ENCODE results near the gene PRRC2B.
"Not testable (repeated sequence)": the region's sequence is repeated elsewhere in the genome, so short reads cannot be mapped to it uniquely, and the experiment has no call there.

Gene PRRC2B

GRCh38 chr9:131349881-131350563 is 43.9 kb upstream of the PRRC2B start:
- peak; percentile 89 for TF ChIP-seq CTCF (IDR thresholded peaks at IDR 0.05)
- Histone ChIP-seq H3K4me3 (peak overlapping the region; percentile 62), H3K27ac (peak overlapping the region in 1 of 2 donors; percentile 29)
- DNase-seq (ENCODE audit: low spot score) = peak; percentile 91

GRCh38 chr9:131356479-131356878 is 37.4 kb upstream of the PRRC2B start:
- not testable (repeated sequence) for H3K4me3 ChIP-seq; H3K27ac ChIP-seq; DNase-seq (ENCODE audit: low spot score)

DNA sequence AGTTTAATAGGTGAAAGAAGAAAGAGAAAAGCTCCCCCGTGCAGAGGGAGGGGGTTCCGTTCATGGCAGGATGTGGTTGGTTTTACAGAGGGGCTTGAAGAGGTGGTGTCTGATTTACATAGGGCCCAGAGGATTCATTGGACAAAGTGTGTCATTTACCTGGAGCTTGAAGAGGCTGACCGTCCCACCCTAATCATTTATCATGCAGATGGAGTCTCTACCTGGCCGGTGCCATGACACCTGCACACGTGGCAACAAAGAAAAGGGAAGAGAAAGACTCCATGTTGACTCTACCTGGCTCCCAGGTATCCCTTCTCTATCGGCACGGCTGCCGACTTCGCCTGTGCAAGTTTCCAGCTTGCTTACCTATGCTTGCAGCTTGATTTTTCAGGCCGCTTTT is 35.3 kb upstream of the PRRC2B start:
- DNase-seq (ENCODE audit: low spot score) = no peak

DNA sequence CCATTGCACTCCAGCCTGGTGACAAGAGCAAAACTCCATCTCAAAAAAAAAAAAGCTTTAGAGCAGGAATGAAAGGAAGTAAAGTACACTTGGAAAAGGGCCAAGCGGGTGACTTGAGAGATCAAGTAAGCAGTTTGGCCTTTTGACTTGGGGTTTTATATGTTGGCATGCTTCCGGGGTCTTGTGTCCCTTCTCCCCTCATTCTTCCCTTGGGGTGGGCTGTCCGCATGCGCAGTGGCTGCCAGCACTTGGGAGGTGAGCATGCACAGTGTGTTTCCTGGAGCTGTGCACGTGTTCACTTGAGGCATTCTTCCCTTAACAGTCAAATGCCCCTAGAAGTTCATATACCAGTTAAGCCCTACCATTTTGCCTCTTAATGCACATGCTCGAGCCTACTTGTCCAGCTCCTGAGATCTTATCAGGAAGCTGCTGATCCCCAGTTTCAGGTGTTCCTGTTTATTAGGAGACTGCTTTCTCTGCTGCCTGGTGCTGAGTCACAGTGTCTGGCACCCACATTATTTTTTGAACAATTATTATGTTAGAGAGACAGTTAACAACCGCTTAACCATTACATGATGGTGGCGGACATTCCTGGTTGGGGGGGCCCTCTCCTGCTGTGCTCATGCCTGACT is 32.6 kb upstream of the PRRC2B start:
- Histone ChIP-seq H3K27ac (no peak overlapping the region), H3K4me3 (no peak overlapping the region)
- no peak for DNase-seq (ENCODE audit: low spot score)
- TF ChIP-seq CTCF (IDR thresholded peaks at IDR 0.05) = no peak

More for the DNA sequence above, 35.3 kb upstream of the PRRC2B start:
- Histone ChIP-seq H3K4me3 (no peak overlapping the region), H3K27ac (no peak overlapping the region)
- TF ChIP-seq CTCF (IDR thresholded peaks at IDR 0.05) = no peak

GRCh38 chr9:131365546-131365945 is 28.3 kb upstream of the PRRC2B start:
- Histone ChIP-seq H3K27ac (no peak overlapping the region), H3K4me3 (no peak overlapping the region)
- TF ChIP-seq CTCF (IDR thresholded peaks at IDR 0.05) = no peak
- no peak for DNase-seq (ENCODE audit: low spot score)

GRCh38 chr9:131366761-131367401 is 27.0 kb upstream of the PRRC2B start:
- TF ChIP-seq CTCF (IDR thresholded peaks at IDR 0.05) = no peak
- DNase-seq (ENCODE audit: low spot score) = no peak
- Histone ChIP-seq H3K4me3 (peak overlapping the region; percentile 30), H3K27ac (no peak overlapping the region)

DNA sequence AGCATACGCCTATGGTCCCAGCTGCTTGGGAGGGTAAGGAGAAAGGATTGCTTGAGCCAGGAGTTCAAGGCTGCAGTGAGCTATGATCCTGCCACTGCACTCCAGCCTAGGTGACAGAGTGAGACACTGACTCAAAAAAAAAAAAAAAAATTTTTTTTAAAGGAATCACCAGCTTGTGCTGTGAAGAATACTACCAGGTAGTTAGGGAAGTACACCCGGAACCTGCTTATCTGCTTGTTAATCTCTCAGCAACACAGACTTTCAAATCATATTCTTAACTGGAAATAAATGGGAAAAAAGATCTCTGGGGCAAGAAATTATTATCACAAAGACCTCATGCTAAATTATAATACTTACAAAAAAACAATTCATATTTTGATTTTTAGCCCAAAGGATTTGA is 26.4 kb upstream of the PRRC2B start:
- Histone ChIP-seq H3K27ac (no peak overlapping the region), H3K4me3 (no peak overlapping the region)
- no peak for DNase-seq (ENCODE audit: low spot score)
- no peak for TF ChIP-seq CTCF (IDR thresholded peaks at IDR 0.05)
